ENCODE results near the gene KRTAP10-11.
"Not testable (repeated sequence)": the region's sequence is repeated elsewhere in the genome, so short reads cannot be mapped to it uniquely, and the experiment has no call there.

The KRTAP10-11 gene

GRCh38 chr21:44606495-44606894 is 39.7 kb upstream of the KRTAP10-11 start:
- H3K9me3 ChIP-seq (ENCODE audit: control insufficient read depth, low read length): no peaks in the 10 kb centered on the region
- no peak overlapping the region for H2AFZ ChIP-seq
- no peak overlapping the region for H3K27ac ChIP-seq
- TF ChIP-seq, protein P1, sequence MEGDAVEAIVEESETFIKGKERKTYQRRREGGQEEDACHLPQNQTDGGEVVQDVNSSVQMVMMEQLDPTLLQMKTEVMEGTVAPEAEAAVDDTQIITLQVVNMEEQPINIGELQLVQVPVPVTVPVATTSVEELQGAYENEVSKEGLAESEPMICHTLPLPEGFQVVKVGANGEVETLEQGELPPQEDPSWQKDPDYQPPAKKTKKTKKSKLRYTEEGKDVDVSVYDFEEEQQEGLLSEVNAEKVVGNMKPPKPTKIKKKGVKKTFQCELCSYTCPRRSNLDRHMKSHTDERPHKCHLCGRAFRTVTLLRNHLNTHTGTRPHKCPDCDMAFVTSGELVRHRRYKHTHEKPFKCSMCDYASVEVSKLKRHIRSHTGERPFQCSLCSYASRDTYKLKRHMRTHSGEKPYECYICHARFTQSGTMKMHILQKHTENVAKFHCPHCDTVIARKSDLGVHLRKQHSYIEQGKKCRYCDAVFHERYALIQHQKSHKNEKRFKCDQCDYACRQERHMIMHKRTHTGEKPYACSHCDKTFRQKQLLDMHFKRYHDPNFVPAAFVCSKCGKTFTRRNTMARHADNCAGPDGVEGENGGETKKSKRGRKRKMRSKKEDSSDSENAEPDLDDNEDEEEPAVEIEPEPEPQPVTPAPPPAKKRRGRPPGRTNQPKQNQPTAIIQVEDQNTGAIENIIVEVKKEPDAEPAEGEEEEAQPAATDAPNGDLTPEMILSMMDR (IDR thresholded peaks at IDR 0.05): no peak
- H3K4me1 ChIP-seq: no peaks in the 10 kb centered on the region
- H3K9ac ChIP-seq: no peak overlapping the region
- H3K4me2 ChIP-seq (ENCODE audit: low read length): no peak overlapping the region
- H3K36me3 ChIP-seq (ENCODE audit: control insufficient read depth, insufficient read depth, low read length): no peaks in the 10 kb centered on the region
- H3K4me3 ChIP-seq (ENCODE audit: low read depth, low read length): no peak overlapping the region
- no peaks in the 10 kb centered on the region for H3K27me3 ChIP-seq (ENCODE audit: control insufficient read depth, insufficient read depth, low read length)
- no peaks in the 10 kb centered on the region for H3K79me2 ChIP-seq

DNA sequence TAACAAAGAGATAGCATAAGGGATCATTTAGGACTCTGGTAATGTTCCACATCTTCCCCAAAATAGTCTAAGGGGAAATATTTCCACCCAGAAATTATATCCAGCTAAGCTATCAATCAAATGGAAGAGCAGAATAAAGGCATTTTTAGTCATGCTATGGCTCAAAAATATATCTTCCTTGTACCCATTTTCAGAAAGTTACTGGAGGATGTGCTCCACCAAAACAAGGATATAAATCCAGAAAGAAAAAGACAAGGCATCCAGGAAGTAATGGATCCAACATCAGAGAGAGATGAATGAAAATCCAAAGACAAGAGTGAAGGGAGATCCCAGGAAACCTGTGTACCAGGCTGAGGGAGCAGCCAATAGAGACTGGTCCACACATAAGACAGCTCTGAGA is 37.0 kb upstream of the KRTAP10-11 start:
- Histone ChIP-seq H3K4me3 (ENCODE audit: low read depth, low read length) (no peak overlapping the region), H3K4me1 (no peaks in the 10 kb centered on the region), H3K9me3 (ENCODE audit: control insufficient read depth, low read length) (no peaks in the 10 kb centered on the region), H3K9ac (no peak overlapping the region), H3K4me2 (ENCODE audit: low read length) (no peak overlapping the region), H2AFZ (no peak overlapping the region), H3K79me2 (no peaks in the 10 kb centered on the region), H3K27me3 (ENCODE audit: control insufficient read depth, insufficient read depth, low read length) (no peaks in the 10 kb centered on the region), H3K36me3 (ENCODE audit: control insufficient read depth, insufficient read depth, low read length) (no peaks in the 10 kb centered on the region), H3K27ac (no peak overlapping the region)
- TF ChIP-seq, protein P1 (IDR thresholded peaks at IDR 0.05): no peak

GRCh38 chr21:44610157-44610843 is 35.9 kb upstream of the KRTAP10-11 start:
- not testable (repeated sequence) for H3K4me1 ChIP-seq; H3K27ac ChIP-seq; H3K79me2 ChIP-seq; H2AFZ ChIP-seq; H3K27me3 ChIP-seq (ENCODE audit: control insufficient read depth, insufficient read depth, low read length); H3K4me2 ChIP-seq (ENCODE audit: low read length); H3K4me3 ChIP-seq (ENCODE audit: low read depth, low read length); H3K36me3 ChIP-seq (ENCODE audit: control insufficient read depth, insufficient read depth, low read length); H3K9ac ChIP-seq; H3K9me3 ChIP-seq (ENCODE audit: control insufficient read depth, low read length)

GRCh38 chr21:44611551-44611950 is 34.7 kb upstream of the KRTAP10-11 start:
- Histone ChIP-seq H3K9ac (no peak overlapping the region), H3K79me2 (no peaks in the 10 kb centered on the region), H2AFZ (no peak overlapping the region), H3K4me1 (no peaks in the 10 kb centered on the region), H3K9me3 (ENCODE audit: control insufficient read depth, low read length) (no peaks in the 10 kb centered on the region), H3K4me2 (ENCODE audit: low read length) (no peak overlapping the region), H3K36me3 (ENCODE audit: control insufficient read depth, insufficient read depth, low read length) (no peaks in the 10 kb centered on the region), H3K27me3 (ENCODE audit: control insufficient read depth, insufficient read depth, low read length) (no peaks in the 10 kb centered on the region), H3K4me3 (ENCODE audit: low read depth, low read length) (no peak overlapping the region), H3K27ac (no peak overlapping the region)
- TF ChIP-seq, protein P1 (IDR thresholded peaks at IDR 0.05): no peak

GRCh38 chr21:44612029-44612486 is 34.2 kb upstream of the KRTAP10-11 start, which contains the start of gene KRTAP10-8:
Gene KRTAP10-8, plus strand, starts transcription at chr21:44612079. Its CDS starts 22 bp downstream, at chr21:44612101.
- Histone ChIP-seq H3K4me3 (ENCODE audit: low read depth, low read length) (no peak within 1 kb of the TSS), H3K36me3 (ENCODE audit: control insufficient read depth, insufficient read depth, low read length) (no peaks in the 10 kb centered on the region), H3K9ac (no peak within 1 kb of the TSS), H3K27me3 (ENCODE audit: control insufficient read depth, insufficient read depth, low read length) (no peaks in the 10 kb centered on the region), H3K4me2 (ENCODE audit: low read length) (no peak within 1 kb of the TSS), H3K79me2 (no peaks in the 10 kb centered on the region), H2AFZ (no peak within 1 kb of the TSS), H3K9me3 (ENCODE audit: control insufficient read depth, low read length) (no peaks in the 10 kb centered on the region), H3K27ac (no peak within 1 kb of the TSS), H3K4me1 (no peaks in the 10 kb centered on the region)
- TF ChIP-seq, protein P1 (IDR thresholded peaks at IDR 0.05): no peak

All from parathyroid adenoma (tissue), 2 donors.